SU-DHL-6 (cell line): ENCODE measurements around the gene SHMT2.

Experiments used
- EZH2phosphoT487 ChIP-seq: fragments of 200-600 bp; sonication (generic), shearing (Covaris generic); conservative IDR thresholded peaks from 2 replicates; pipeline ENCODE4 v1.6.1; 2018; ENCODE audit warnings: mild to moderate bottlenecking, antibody characterized with exemption, low read length, moderate library complexity, mixed read lengths
- TF ChIP-seq, protein P1 (sequence below): fragments of 200-600 bp; sonication (generic); IDR thresholded peaks from one replicate; pipeline ENCODE4 v1.5.1; 2017; ENCODE audit warnings: antibody characterized with exemption, mild to moderate bottlenecking, low read length, moderate library complexity; ENCODE audit not compliant: insufficient read depth, poor library complexity, severe bottlenecking

DNA sequence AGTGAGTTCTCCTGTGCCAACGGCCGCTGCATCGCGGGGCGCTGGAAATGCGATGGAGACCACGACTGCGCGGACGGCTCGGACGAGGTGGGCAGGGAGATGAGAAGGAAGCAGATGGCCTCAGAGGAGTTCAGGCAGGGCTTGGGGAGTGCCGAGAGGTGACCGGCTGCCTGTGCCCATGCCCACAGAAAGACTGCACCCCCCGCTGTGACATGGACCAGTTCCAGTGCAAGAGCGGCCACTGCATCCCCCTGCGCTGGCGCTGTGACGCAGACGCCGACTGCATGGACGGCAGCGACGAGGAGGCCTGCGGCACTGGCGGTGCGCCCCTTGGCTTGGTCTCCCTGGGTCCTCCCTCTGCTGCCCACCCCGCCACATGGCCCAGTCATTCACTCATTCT, 26.3 kb upstream of the SHMT2 start:
- TF ChIP-seq, protein P1, sequence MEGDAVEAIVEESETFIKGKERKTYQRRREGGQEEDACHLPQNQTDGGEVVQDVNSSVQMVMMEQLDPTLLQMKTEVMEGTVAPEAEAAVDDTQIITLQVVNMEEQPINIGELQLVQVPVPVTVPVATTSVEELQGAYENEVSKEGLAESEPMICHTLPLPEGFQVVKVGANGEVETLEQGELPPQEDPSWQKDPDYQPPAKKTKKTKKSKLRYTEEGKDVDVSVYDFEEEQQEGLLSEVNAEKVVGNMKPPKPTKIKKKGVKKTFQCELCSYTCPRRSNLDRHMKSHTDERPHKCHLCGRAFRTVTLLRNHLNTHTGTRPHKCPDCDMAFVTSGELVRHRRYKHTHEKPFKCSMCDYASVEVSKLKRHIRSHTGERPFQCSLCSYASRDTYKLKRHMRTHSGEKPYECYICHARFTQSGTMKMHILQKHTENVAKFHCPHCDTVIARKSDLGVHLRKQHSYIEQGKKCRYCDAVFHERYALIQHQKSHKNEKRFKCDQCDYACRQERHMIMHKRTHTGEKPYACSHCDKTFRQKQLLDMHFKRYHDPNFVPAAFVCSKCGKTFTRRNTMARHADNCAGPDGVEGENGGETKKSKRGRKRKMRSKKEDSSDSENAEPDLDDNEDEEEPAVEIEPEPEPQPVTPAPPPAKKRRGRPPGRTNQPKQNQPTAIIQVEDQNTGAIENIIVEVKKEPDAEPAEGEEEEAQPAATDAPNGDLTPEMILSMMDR, result no peak
- TF ChIP-seq EZH2phosphoT487, result no peak
